ENCODE measurements around the gene AFTPH.

Gene AFTPH

DNA sequence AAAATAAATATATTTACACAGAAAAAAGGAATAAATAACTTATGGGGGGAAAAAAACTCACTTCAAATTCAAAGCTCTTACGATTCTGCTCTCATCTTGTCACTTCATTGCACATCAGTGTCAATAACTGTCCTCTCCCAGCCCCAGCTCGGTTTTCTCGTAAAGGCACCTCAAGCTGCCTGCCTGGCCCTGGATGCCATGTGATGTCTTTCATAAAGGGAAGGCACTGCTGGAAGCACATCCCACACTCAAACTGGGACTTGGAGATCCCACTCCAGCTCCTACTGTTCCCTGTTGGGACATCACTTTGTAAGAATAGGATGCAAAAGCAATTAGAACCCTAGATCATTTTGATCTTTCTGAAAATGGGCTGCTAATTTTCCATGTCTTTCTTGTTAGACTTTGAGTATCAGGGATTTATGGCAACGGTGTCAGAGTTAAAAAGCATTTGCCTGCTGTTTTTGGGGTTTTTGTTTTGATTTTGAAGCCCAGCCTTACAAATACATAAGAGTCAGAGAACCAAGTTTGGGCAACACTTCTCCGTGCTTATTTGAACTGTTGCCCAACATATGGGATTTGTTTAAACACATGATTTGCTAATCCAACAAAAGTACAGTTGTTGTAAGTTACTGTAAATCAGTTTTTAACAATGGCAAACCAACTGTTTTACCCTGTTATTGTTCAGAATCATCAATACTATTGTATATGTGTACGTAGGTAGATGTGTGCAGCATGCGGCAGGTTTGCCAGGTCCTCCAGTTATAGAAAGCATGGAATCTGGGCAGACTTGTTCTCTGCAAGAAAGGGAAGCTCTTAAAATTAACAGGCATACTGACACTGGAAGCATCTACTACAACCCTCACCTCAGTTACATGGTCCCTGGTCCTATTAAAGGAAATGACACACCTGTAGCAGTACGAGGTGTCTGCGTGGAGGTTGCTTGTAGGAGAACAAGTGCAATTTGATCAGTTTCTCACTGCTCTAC is 109.0 kb downstream of the AFTPH start:
- no peak for DNase-seq (ENCODE audit: low read depth)

DNA sequence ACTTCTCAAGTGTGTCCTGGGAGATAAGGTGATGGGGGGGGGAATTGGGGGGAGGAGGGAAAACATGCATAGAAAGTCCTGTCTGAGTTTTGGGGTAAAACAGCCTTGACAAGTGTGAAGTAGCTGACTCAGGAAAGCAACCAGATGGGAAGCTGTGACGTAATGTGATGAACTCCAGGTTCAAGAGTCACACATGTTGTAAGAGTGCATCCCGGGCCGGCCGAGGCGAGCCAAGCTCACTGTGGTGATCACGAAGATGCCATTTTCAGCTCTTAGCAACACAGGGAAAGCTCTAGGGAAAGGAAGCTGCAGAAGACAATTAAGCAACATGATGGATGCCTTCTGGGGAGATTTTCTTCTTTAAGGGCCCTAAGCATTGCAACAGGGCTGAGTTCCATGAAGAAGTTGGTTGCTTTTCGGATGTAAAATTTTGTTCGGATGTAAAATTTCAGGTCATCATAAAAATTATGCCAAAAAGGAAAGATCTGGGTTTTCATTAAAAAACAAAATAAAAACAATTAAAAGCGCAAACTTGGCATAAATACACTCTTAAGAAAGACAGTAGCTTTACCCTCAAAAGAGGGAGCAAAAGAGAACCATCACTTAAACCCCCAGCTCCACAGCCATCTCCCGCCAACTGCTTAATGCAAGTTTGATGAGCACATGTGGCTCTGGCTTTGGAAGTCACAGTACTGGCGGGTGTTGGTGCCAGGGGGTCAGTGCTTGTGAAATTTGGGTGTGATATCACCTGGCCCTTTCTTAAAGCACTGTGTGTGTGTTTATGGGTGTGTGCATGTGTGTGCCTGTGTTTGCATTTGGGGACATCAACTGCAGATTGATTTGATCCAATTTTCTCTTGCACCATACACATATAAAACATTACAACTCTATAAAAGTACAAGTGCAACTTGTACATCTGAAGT is 110.5 kb downstream of the AFTPH start:
- no peak for DNase-seq (ENCODE audit: low read depth)

DNA sequence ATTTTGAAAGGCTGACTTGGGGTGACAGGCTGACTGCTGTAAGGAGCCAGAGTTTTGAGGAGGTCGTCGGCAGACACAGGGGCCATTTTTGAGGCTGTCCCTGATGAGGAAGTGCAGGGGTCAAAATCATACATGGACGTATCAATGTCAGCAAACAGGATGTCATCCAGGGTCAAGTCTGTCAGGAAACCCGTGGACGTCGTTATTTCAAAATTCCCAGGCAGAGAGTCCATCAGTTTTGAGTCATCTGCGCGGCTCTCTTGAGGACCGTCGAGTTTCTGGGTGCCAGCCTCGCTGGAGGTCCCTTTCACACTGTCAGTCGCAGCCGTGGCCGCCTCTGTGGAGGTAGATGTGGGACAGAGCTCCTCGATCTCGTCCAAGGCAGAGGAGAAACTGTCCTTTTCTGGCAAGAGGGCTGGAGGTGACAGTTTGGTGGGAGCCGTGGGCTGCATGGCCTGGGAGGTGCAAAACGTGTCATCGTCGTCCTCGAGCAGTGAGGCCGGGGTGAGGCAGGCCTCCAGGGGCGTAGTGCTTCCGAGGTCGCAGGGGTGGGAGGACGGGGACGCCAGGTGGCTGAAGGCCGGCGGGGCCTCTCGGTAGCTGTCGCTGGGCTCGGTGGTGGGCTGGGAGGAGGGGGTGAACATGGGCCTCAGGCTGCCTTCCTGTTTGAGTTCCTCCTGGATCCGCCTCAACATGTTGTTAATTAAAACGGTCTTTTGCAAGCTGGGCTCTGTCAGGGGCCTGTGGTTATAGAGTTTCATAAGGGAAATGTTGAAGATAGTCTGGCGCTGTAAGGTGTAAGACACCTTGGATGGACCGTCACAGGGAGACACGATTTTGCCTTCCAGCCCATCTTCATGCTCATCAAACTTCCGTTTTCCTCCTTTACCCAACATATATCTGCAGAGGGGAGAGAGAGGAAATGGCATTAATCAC is 112.1 kb downstream of the AFTPH start:
- no peak for DNase-seq (ENCODE audit: low read depth)

GRCh38 chr2:64637000-64637635 is 113.0 kb downstream of the AFTPH start:
- DNase-seq (ENCODE audit: low read depth): no peak

- no peak for DNase-seq (ENCODE audit: low read depth)
Measured at GRCh38 chr2:64637931-64638330, 113.8 kb downstream of the AFTPH start.

DNA sequence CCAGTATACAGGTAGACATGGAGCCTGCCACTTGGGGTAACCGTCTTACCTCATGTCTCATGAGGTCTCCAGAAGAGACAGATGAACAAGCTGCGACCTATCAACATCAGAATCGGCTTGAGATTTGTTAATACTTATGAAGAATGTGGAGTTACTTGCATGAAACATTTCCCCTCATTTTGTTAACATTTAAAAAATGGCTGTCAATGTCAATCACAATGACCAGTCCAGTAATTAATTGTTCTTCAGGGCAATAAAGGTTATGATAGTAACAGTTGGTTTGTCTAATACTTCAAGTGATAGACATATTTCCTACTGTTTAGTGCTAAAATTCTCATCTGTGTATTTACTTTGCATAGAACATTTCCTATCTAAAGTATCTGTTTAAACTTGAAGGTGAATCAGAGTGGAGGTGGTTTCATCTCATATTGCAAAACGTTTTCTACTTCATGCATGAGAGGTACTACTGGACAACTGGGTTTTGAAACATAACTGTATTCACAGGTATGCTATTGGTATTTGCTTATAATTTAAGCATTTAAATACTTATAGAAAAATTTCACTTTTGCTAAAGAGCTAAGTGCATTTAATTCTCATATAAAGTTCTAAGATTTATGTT is 114.5 kb downstream of the AFTPH start:
- no peak for DNase-seq (ENCODE audit: low read depth)

GRCh38 chr2:64639691-64640090 is 115.6 kb downstream of the AFTPH start:
- DNase-seq (ENCODE audit: low read depth): no peak

DNA sequence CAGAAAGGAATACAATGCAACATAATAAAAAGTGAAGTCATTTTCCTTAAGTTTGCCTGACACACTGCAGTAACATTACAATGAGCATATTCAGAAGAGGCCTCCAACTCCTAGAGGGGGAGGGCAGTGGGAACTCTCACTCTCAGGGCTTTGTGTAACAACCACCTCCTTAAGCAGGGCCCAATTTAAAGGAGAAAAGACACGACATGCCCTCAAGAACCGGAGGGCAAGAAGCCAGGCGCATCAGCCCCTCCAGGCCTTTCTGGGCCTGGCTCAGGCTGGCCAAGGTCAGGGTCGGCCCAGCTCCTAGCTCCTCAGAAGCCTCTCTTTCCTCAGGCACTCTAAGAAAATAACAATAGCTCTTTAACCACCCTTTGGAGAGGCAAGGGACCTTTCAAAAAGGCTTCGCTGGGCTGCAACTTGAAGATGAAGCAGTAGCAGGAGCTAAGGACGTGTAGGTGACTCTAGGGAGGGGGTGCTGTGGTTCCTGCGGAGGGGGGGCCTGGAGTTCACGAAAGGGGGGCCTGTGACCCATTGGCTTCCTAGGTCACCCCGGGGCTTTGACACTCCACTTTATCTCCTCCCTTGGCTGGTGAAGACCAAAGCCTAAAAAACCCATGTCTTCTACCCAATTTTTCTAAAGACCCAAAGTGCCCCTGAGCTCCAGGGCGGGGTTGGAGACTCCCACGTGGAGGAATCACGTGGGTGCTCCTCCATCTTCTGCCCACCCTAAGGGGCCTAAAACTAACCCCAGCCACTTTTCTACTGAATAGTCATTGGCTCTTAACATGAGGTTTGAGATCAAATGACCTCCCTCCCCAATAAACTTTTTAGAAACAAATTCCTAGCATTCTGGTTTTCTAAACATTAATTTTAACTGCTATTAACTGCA is 116.3 kb downstream of the AFTPH start:
- DNase-seq (ENCODE audit: low read depth): no peak

GRCh38 chr2:64641599-64641998 is 117.5 kb downstream of the AFTPH start:
- DNase-seq (ENCODE audit: low read depth): no peak
